Heart left ventricle (tissue), 13 donors: ENCODE measurements around the gene SFR1.

Experiments used
- POLR2A ChIP-seq, 2 donors: fragments of 450-650 bp; IDR thresholded peaks; one replicate each; pipeline ENCODE4 v1.6.1; 2017; ENCODE audit warnings: antibody characterized with exemption in 2 of 2, mild to moderate bottlenecking in 2 of 2, moderate library complexity in 2 of 2
- TF ChIP-seq, protein P1 (sequence below), 12 donors: fragments of 200-600 bp; sonication (generic) in 4 of 12; IDR thresholded peaks; one replicate each; pipeline versions ENCODE4 v1.5.0 to v1.8.0; 2018 to 2022; ENCODE audit warnings: antibody characterized with exemption in 12 of 12, mild to moderate bottlenecking in 5 of 12
- donor health status: ischemic (EF 13 %, LVEDD 7.1; RV severe dilation, severe dysfunction).
- donor health status: DM: no; HTN: yes; CAD: no.
- donor health status: DM: no; HTN: no; CAD: no.
- donor health status: ischemic (EF 25% LVEDD 6.9; RV normal size, moderate dysfunction).
- donor health status: ischemic (EF 25% LVEDD 5.7; RV mildly dilated, moderate dysfunction).
- donor health status: ischemic (EF 35%, LVEDD 5.7; RV mildly dilated, moderate dysfunction).
- donor health status: nonischemic (EF 11% LVEDD 7.7; RV severe dilation, severe dysfunction).
- donor health status: DM: yes; HTN: yes; CAD: no.
- donor health status: PGD.
- donor health status: ischemic (EF 29% LVEDD 5.4; RV normal size, mild dysfunction).
- donor health status: nonischemic (EF 23%, LVEDD 6.1; RV moderate dilation, normal function).

GRCh38 chr10:104144931-104145330 is 23.0 kb downstream of the SFR1 start:
- TF ChIP-seq, protein P1, sequence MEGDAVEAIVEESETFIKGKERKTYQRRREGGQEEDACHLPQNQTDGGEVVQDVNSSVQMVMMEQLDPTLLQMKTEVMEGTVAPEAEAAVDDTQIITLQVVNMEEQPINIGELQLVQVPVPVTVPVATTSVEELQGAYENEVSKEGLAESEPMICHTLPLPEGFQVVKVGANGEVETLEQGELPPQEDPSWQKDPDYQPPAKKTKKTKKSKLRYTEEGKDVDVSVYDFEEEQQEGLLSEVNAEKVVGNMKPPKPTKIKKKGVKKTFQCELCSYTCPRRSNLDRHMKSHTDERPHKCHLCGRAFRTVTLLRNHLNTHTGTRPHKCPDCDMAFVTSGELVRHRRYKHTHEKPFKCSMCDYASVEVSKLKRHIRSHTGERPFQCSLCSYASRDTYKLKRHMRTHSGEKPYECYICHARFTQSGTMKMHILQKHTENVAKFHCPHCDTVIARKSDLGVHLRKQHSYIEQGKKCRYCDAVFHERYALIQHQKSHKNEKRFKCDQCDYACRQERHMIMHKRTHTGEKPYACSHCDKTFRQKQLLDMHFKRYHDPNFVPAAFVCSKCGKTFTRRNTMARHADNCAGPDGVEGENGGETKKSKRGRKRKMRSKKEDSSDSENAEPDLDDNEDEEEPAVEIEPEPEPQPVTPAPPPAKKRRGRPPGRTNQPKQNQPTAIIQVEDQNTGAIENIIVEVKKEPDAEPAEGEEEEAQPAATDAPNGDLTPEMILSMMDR (IDR thresholded peaks at IDR 0.05) = no peak
- no peak for TF ChIP-seq POLR2A (IDR thresholded peaks at IDR 0.05)
